Cardiac muscle cell (in vitro differentiated cells and primary cell): ENCODE results near the gene RRP9. TPM values are rescaled to one million over a fixed set of nuclear protein-coding genes. Genes with fewer than 3 reads are reported as not detected.
"Not testable (repeated sequence)": the region's sequence is repeated elsewhere in the genome, so short reads cannot be mapped to it uniquely, and the experiment has no call there.

ENCODE experiments used
- DNase-seq, 2 donors: peaks; one replicate each; pipeline versions ENCODE4 v3.0.0 to v3.0.0-alpha.2; 2010 to 2017; ENCODE audit warnings: low read depth in 1 of 2, low spot score in 1 of 2
- H3K27ac ChIP-seq: fragments of 200-600 bp; sonication (generic); 2 replicates; pipeline ENCODE4 v1.5.1; 2016
- H3K27me3 ChIP-seq: fragments of 200-600 bp; sonication (generic); 2 replicates; pipeline ENCODE4 v1.6.0; 2016; ENCODE audit warnings: control low read depth
- H3K36me3 ChIP-seq: fragments of 200-600 bp; sonication (generic); 2 replicates; pipeline ENCODE4 v1.5.1; 2016; ENCODE audit warnings: control low read depth
- H3K4me1 ChIP-seq: fragments of 200-600 bp; sonication (generic); 2 replicates; pipeline ENCODE4 v1.8.1; 2017; ENCODE audit warnings: low read depth, mild to moderate bottlenecking, mixed run types
- H3K4me3 ChIP-seq: fragments of 200-600 bp; sonication (generic); 2 replicates; pipeline ENCODE4 v1.5.1; 2016; ENCODE audit warnings: mild to moderate bottlenecking
- H3K9me3 ChIP-seq: fragments of 200-600 bp; sonication (generic); 2 replicates; pipeline ENCODE4 v1.5.1; 2017; ENCODE audit warnings: low read depth, mild to moderate bottlenecking, control low read depth
- polyA plus RNA-seq: library from polyadenylated mRNA; unstranded; fragments of >200 nt; fragmentation: Nextera tagmentation; extraction: Ambion mirVana; gene quantifications from 2 replicates; pipeline ENCODE4 v1.2.1, GENCODE V29; 2016
- total RNA-seq: library from RNA; depleted of rRNA; stranded (reverse); fragments of >200 nt; gene quantifications from 2 replicates; pipeline ENCODE4 v1.2.3, GENCODE V29; 2016
- TF ChIP-seq, protein P1 (sequence below): IDR thresholded peaks from 2 replicates; pipeline ENCODE4 v1.5.1; 2012; ENCODE audit warnings: low read depth, mild to moderate bottlenecking, low read length

The RRP9 gene
- total and polyA plus RNA-seq, 2 experiments from 2014 or later, result 22.3 to 38.2 TPM

DNA sequence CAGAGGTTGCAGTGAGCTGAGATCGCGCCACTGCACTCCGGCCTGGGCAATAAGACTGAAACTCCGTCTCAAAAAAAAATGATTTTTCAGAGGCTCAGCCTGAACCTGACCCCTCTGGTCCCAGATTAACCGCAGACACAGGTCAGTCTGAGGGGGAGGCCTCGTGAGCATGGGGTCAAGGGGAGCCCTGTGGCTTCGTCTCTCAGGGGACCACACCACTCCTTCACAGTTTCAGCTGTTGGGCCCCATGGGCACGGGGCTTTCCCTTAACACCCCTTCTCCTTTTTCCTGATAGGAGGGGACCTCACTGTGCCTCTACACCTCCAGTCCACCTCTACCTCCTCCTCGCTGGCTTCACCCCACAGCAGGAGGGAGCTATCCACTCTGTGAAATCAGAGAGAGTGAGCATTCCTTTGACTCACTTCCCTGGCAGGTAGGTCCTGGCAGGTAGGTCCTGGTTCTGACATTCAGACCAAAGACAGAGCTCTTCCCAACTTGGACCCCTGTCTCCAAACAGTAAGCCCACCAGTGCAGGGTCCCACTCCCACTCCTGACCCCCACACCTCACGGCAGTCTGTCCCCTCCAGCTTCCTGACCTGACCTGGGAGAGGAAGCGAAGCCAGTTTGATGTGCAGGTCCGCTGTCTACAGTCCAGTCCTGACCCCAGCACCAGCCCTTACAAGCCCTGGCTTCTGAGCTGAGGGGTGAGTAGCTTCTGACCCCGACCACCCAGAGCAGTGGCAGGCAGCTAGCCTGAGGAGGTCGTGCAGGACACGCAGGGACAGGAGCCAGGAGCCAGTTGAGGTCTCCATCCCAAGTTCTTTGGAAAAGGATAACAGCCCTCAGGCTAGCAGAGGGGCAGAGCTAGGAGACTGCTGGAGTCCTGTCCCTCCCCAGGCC lies 9.0 kb downstream of the RRP9 start:
- TF ChIP-seq, protein P1, sequence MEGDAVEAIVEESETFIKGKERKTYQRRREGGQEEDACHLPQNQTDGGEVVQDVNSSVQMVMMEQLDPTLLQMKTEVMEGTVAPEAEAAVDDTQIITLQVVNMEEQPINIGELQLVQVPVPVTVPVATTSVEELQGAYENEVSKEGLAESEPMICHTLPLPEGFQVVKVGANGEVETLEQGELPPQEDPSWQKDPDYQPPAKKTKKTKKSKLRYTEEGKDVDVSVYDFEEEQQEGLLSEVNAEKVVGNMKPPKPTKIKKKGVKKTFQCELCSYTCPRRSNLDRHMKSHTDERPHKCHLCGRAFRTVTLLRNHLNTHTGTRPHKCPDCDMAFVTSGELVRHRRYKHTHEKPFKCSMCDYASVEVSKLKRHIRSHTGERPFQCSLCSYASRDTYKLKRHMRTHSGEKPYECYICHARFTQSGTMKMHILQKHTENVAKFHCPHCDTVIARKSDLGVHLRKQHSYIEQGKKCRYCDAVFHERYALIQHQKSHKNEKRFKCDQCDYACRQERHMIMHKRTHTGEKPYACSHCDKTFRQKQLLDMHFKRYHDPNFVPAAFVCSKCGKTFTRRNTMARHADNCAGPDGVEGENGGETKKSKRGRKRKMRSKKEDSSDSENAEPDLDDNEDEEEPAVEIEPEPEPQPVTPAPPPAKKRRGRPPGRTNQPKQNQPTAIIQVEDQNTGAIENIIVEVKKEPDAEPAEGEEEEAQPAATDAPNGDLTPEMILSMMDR, result no peak
- no peak for DNase-seq
- no peaks in the 10 kb centered on the region for H3K9me3 ChIP-seq

DNA sequence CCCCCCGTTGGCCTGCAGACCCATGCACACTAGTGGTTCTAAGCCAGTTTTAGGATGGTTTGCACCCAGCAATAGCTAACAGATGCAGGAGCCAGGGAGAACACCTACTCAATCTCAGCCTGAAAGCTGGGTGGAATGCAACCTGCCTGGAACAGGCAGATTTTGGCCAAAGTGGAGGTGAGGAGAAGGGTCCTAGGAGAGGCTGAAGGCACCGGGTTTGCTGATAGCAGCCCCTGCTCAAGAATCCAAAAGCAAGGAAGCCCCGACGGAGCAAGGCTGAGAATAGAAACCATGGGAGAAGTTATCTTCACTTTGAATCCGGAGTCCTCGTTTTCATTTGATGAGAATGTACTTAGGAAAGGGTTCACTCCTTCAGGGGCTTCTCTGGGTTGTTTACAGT lies 9.9 kb downstream of the RRP9 start:
- no peak overlapping the region for H3K27ac ChIP-seq
- no peak for DNase-seq

More for the DNA sequence above, 9.0 kb downstream of the RRP9 start:
- Histone ChIP-seq H3K27me3 (no peaks in the 10 kb centered on the region), H3K27ac (no peak overlapping the region), H3K4me3 (no peak overlapping the region), H3K36me3 (peaks cover 25% of the 10 kb centered on the region), H3K4me1 (no peaks in the 10 kb centered on the region)

DNA sequence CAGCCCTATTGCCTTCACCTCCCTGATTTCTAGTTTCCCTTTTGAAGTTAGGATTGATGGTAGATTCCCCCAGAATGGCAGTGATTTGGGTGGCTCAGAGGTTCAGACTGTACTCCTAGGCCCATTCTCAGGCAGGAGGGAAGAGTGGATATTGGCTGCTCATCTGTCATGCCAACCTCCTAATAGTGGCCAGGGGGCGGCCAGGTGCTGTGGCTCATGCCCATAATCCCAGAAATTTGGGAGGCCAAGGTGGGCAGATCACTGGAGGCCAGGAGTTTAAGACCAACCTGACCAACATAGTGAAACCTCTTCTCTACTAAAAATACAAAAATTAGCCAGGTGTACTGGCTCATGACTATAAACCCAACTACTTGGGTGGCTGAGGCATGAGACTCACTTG lies 11.3 kb downstream of the RRP9 start:
- DNase-seq, result no peak
- Histone ChIP-seq H3K27me3 (no peaks in the 10 kb centered on the region), H3K27ac (no peak overlapping the region), H3K4me1 (no peaks in the 10 kb centered on the region), H3K9me3 (no peaks in the 10 kb centered on the region), H3K4me3 (no peak overlapping the region), H3K36me3 (peaks cover 17% of the 10 kb centered on the region)
- TF ChIP-seq, protein P1, result no peak

More for the DNA sequence above, 9.9 kb downstream of the RRP9 start:
- Histone ChIP-seq H3K27me3 (no peaks in the 10 kb centered on the region), H3K36me3 (peaks cover 20% of the 10 kb centered on the region), H3K9me3 (no peaks in the 10 kb centered on the region), H3K4me1 (no peaks in the 10 kb centered on the region), H3K4me3 (no peak overlapping the region)
- TF ChIP-seq, protein P1, result no peak

DNA sequence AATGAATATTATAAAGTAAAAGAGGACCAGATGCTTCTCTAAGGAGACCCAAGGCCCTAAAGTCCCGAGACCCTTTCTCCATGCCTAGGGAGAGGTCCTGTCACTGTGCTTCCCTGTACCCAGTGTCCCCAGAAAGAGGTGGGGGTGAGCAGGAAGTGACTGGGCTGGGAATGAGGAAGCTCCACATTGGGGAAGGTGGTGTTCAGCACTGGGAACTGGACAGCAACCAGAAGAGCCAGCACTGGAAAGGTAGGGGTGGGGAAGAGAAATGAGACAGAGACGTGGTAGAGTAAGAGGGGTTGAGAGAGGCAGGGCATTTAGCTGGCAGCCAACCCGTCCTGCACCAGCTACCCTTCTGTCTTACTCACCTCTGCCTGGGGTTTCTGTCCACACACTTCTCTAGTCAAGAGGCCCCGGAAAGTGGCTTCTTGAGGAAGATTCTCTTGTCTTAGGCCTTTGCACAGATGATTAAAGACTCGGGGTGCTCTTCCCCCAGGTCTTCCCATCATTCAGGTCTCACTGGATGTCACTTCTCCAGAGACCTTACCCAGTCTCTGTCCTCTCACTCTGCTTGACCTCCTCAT lies 12.2 kb downstream of the RRP9 start:
- TF ChIP-seq, protein P1, result no peak
- Histone ChIP-seq H3K27ac (no peak overlapping the region), H3K4me3 (no peak overlapping the region), H3K9me3 (no peaks in the 10 kb centered on the region), H3K4me1 (no peaks in the 10 kb centered on the region), H3K36me3 (peaks cover 8% of the 10 kb centered on the region), H3K27me3 (no peaks in the 10 kb centered on the region)
- peak in 1 of 2 donors; percentile 49 for DNase-seq

DNA sequence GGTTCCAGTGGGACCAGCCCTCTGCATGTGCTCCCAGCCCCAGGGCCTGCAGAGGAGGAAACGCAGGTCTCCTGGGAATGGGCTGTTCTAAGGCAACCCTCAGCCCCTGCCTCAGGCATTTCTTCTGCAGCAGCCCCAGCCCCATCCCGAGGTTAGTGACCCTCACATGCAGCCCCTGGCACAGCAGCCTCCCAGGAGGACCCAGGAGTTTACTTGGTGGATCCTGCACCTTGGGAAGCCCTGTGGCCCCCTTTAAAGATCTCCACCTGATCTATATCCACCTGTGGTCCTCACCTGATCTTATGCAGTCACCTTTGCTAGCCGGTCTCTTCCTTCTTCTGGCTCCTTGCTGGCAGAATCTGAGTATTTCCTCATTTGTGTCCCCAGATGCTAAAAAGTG lies 12.7 kb downstream of the RRP9 start:
- not testable (repeated sequence) for H3K27ac ChIP-seq, H3K4me1 ChIP-seq, DNase-seq, H3K4me3 ChIP-seq, H3K9me3 ChIP-seq, H3K27me3 ChIP-seq, H3K36me3 ChIP-seq

DNA sequence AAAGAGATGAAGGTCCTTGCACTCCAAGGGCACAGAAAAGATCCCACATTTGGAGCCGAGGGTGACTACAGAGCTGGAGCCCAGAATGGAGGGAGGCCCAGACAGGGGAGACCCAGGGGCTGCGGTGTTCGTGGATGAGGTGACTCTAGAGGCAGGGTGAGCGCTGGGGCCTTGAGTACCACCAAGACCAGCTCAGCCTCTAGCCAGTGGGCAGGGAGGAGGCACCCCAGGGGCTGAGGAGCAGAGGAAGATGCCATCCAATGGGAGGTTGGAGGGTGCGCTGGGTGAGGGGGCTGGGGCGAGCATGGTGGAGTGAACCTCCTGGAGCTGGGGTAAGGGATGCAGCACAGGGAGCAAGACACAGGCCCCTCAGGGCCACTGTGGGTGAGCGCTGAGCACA lies 13.3 kb downstream of the RRP9 start:
- no peaks in the 10 kb centered on the region for H3K4me1 ChIP-seq
- TF ChIP-seq, protein P1, result no peak
- no peak overlapping the region for H3K4me3 ChIP-seq
- no peaks in the 10 kb centered on the region for H3K27me3 ChIP-seq
- H3K36me3 ChIP-seq, result no peaks in the 10 kb centered on the region
- H3K27ac ChIP-seq, result no peak overlapping the region
- no peak for DNase-seq
- no peaks in the 10 kb centered on the region for H3K9me3 ChIP-seq
